ENCODE data around the gene TMC2.
A peak's percentile ranks its signal among the peaks of the same experiment; 100 is the strongest.

Gene TMC2

DNA sequence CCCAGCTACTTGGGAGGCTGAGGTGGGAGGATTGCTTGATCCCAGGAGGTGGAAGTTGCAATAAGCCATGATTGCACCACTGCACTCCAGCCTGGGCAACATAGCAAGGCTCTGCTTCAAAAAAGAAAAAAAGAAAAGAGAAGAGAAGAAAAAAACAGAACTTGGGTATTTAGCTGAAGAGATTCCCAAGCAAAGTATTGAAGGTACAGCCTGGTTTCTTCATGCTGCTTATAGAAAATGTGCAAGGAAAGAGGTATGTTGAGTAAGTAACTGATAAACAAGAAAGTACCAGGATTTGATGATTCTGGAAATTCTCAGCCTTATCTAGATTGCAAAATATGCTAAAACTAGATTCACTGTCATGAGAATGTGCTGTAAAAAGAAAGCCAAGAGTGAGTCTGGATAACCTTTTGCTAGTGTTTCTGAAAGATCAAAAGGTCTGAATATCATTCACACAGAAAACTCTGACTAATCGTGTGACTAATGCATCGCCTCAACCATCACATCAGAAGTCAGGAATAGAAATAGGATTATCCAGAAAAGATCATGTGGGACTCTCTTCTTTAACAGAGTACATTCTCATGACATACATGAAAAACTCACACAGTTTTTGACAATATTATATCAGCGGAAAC is 83.7 kb downstream of the TMC2 start:
- H3K9me3 ChIP-seq (ENCODE audit: control insufficient read depth, low read length) = no peaks in the 10 kb centered on the region

DNA sequence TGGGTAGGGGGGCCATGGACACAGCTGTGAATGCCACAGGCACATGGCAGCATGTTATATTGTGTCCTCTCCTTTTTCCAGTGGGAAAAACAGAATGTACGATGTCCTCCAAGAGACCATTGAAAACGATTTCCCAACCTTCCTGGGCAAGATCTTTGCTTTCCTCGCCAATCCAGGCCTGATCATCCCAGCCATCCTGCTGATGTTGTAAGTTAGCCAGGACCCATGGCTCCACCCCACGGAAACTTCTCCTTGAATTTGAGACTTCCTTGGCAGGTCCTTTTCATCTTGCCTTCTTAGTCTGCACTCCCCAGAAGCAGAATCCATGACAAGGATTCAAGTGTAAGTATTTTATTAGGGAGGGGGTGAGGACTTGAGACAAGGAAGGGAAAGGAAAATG is 87.8 kb downstream of the TMC2 start:
- H3K36me3 ChIP-seq (ENCODE audit: control insufficient read depth, insufficient read depth, low read length) = no peaks in the 10 kb centered on the region
- no peaks in the 10 kb centered on the region for H3K9me3 ChIP-seq (ENCODE audit: control insufficient read depth, low read length)
- no peaks in the 10 kb centered on the region for H3K27me3 ChIP-seq (ENCODE audit: control insufficient read depth, insufficient read depth, low read length)
- no peaks in the 10 kb centered on the region for H3K4me1 ChIP-seq (ENCODE audit: control insufficient read depth, insufficient read depth, low read length)
- no peak overlapping the region for H3K4me3 ChIP-seq (ENCODE audit: low read length)
- H3K9ac ChIP-seq (ENCODE audit: low read length) = no peak overlapping the region

More for the DNA sequence above, 83.7 kb downstream of the TMC2 start:
- no peak overlapping the region for H3K4me3 ChIP-seq (ENCODE audit: low read length)
- H3K36me3 ChIP-seq (ENCODE audit: control insufficient read depth, insufficient read depth, low read length) = no peaks in the 10 kb centered on the region
- peaks cover 2% of the 10 kb centered on the region for H3K27me3 ChIP-seq (ENCODE audit: control insufficient read depth, insufficient read depth, low read length)
- no peaks in the 10 kb centered on the region for H3K4me1 ChIP-seq (ENCODE audit: control insufficient read depth, insufficient read depth, low read length)
- H3K9ac ChIP-seq (ENCODE audit: low read length) = no peak overlapping the region

GRCh38 chr20:2625062-2625461 is 88.7 kb downstream of the TMC2 start:
- no peaks in the 10 kb centered on the region for H3K4me1 ChIP-seq (ENCODE audit: control insufficient read depth, insufficient read depth, low read length)
- H3K4me3 ChIP-seq (ENCODE audit: low read length) = no peak overlapping the region
- H3K9ac ChIP-seq (ENCODE audit: low read length) = no peak overlapping the region
- no peaks in the 10 kb centered on the region for H3K9me3 ChIP-seq (ENCODE audit: control insufficient read depth, low read length)
- H3K36me3 ChIP-seq (ENCODE audit: control insufficient read depth, insufficient read depth, low read length) = no peaks in the 10 kb centered on the region
- no peaks in the 10 kb centered on the region for H3K27me3 ChIP-seq (ENCODE audit: control insufficient read depth, insufficient read depth, low read length)

DNA sequence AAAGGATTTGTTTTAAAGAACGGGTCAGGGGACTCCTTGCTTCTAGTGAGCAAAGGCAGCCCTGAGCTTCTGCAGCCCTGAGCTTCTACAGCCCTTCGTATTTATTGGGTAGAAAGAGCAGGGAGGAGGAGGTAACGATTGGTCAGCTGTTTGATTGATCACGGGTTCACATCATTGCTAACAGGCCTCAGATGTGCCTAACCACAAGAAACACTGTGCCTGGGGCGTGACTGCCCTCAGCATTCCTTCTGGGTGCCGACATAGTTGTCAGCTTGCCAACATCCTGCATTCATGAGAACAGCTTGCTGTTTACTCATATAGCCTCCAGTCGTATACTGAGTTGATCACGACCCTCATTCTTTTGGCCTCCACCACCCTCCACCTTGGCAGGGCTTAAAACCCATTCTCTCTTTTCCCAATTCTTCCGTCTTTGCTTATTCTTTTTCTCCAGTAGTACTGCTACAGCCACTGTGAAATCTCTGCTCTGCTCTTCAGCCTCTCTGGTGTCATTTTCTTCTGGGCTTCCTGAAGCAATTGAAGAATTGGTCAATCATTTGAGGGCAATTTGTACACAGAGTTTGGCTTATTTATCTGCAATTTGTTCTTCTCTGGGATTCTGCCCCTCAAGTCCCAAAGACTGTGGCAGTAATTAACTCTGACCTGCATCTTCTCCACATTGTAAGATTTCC is 90.6 kb downstream of the TMC2 start:
- H3K27me3 ChIP-seq (ENCODE audit: control insufficient read depth, insufficient read depth, low read length) = no peaks in the 10 kb centered on the region
- no peaks in the 10 kb centered on the region for H3K36me3 ChIP-seq (ENCODE audit: control insufficient read depth, insufficient read depth, low read length)
- H3K4me3 ChIP-seq (ENCODE audit: low read length) = no peak overlapping the region
- H3K9ac ChIP-seq (ENCODE audit: low read length) = no peak overlapping the region
- H3K4me1 ChIP-seq (ENCODE audit: control insufficient read depth, insufficient read depth, low read length) = no peaks in the 10 kb centered on the region
- H3K9me3 ChIP-seq (ENCODE audit: control insufficient read depth, low read length) = no peaks in the 10 kb centered on the region

- Histone ChIP-seq H3K4me1 (ENCODE audit: control insufficient read depth, insufficient read depth, low read length) (peaks cover 7% of the 10 kb centered on the region), H3K9me3 (ENCODE audit: control insufficient read depth, low read length) (no peaks in the 10 kb centered on the region), H3K36me3 (ENCODE audit: control insufficient read depth, insufficient read depth, low read length) (no peaks in the 10 kb centered on the region), H3K4me3 (ENCODE audit: low read length) (no peak overlapping the region), H3K27me3 (ENCODE audit: control insufficient read depth, insufficient read depth, low read length) (peaks cover 19% of the 10 kb centered on the region), H3K9ac (ENCODE audit: low read length) (no peak overlapping the region)
Observed at GRCh38 chr20:2631228-2631627, 94.9 kb downstream of the TMC2 start.

- H3K4me3 ChIP-seq (ENCODE audit: low read length) = no peak overlapping the region
- no peaks in the 10 kb centered on the region for H3K9me3 ChIP-seq (ENCODE audit: control insufficient read depth, low read length)
- no peak overlapping the region for H3K9ac ChIP-seq (ENCODE audit: low read length)
- H3K4me1 ChIP-seq (ENCODE audit: control insufficient read depth, insufficient read depth, low read length) = peaks cover 7% of the 10 kb centered on the region
- no peaks in the 10 kb centered on the region for H3K36me3 ChIP-seq (ENCODE audit: control insufficient read depth, insufficient read depth, low read length)
- peaks cover 19% of the 10 kb centered on the region for H3K27me3 ChIP-seq (ENCODE audit: control insufficient read depth, insufficient read depth, low read length)
Observed at GRCh38 chr20:2633381-2633780, 97.0 kb downstream of the TMC2 start.

DNA sequence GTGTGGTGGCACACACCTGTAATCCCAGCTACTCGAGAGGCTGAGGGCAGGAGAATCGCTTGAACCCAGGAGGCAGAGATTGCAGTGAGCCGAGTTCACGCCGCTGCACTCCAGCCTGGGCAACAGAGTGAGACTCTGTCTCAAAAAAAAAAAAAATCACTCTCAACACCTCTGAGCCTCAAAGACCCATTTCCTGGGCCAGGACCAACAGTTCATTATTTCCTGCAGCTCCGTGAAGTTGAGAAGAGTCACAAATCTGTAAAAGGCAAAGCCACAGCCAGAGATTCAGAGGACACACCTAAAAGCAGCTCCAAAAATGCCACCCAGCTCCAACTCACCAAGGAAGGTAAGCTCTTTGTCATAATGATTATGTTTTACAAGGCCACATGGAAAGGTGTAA is 100.9 kb downstream of the TMC2 start:
- no peaks in the 10 kb centered on the region for H3K9me3 ChIP-seq (ENCODE audit: control insufficient read depth, low read length)
- H3K4me3 ChIP-seq (ENCODE audit: low read length) = no peak overlapping the region
- peaks cover 19% of the 10 kb centered on the region for H3K27me3 ChIP-seq (ENCODE audit: control insufficient read depth, insufficient read depth, low read length)
- no peaks in the 10 kb centered on the region for H3K36me3 ChIP-seq (ENCODE audit: control insufficient read depth, insufficient read depth, low read length)
- H3K9ac ChIP-seq (ENCODE audit: low read length) = no peak overlapping the region
- H3K4me1 ChIP-seq (ENCODE audit: control insufficient read depth, insufficient read depth, low read length) = peaks cover 7% of the 10 kb centered on the region

DNA sequence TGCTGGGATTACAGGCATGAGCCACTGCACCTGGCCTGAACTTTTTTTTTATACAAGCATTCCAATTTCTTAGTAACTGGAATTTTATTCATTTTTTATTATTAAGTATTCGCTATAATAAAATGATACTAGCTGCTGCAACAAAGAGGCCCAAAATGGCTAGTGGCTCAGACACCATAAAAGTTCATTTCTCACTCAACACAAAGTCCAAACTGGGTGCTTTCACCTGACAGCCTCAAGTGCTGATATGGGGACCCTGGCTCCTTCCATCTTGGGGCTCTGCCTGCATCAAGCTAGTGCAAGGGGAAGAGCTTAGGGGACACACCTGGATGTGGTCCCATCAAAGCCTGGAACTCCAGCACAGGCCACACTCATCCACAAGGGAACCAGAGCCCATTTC is 103.9 kb downstream of the TMC2 start:
- Histone ChIP-seq H3K4me1 (ENCODE audit: control insufficient read depth, insufficient read depth, low read length) (no peaks in the 10 kb centered on the region), H3K36me3 (ENCODE audit: control insufficient read depth, insufficient read depth, low read length) (no peaks in the 10 kb centered on the region), H3K4me3 (ENCODE audit: low read length) (no peak overlapping the region), H3K27me3 (ENCODE audit: control insufficient read depth, insufficient read depth, low read length) (peaks cover 8% of the 10 kb centered on the region), H3K9ac (ENCODE audit: low read length) (no peak overlapping the region), H3K9me3 (ENCODE audit: control insufficient read depth, low read length) (no peaks in the 10 kb centered on the region)

DNA sequence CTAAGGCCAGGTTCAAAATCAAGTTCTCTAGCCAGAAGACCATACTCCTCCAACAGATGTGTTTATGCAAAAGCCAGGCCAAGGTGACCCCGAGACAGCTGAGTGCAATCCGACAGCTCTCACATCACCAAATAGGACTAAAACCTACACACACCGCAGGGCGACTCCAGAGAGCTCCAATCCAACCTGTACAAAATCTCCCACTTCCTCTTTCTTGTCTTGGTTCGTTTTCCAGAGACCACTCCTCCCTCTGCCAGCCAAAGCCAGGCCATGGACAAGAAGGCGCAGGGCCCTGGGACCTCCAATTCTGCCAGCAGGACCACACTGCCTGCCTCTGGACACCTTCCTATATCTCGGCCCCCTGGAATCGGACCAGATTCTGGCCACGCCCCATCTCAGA is 104.5 kb downstream of the TMC2 start:
- Histone ChIP-seq H3K4me1 (ENCODE audit: control insufficient read depth, insufficient read depth, low read length) (no peaks in the 10 kb centered on the region), H3K9ac (ENCODE audit: low read length) (no peak overlapping the region)

GRCh38 chr20:2643708-2644107 is 107.3 kb downstream of the TMC2 start:
- Histone ChIP-seq H3K9ac (ENCODE audit: low read length) (no peak overlapping the region), H3K4me1 (ENCODE audit: control insufficient read depth, insufficient read depth, low read length) (no peaks in the 10 kb centered on the region), H3K9me3 (ENCODE audit: control insufficient read depth, low read length) (no peaks in the 10 kb centered on the region), H3K36me3 (ENCODE audit: control insufficient read depth, insufficient read depth, low read length) (no peaks in the 10 kb centered on the region), H3K4me3 (ENCODE audit: low read length) (no peak overlapping the region), H3K27me3 (ENCODE audit: control insufficient read depth, insufficient read depth, low read length) (no peaks in the 10 kb centered on the region)

More for the DNA sequence above, 104.5 kb downstream of the TMC2 start:
- peaks cover 3% of the 10 kb centered on the region for H3K27me3 ChIP-seq (ENCODE audit: control insufficient read depth, insufficient read depth, low read length)
- H3K9me3 ChIP-seq (ENCODE audit: control insufficient read depth, low read length) = no peaks in the 10 kb centered on the region
- no peaks in the 10 kb centered on the region for H3K36me3 ChIP-seq (ENCODE audit: control insufficient read depth, insufficient read depth, low read length)
- H3K4me3 ChIP-seq (ENCODE audit: low read length) = no peak overlapping the region

DNA sequence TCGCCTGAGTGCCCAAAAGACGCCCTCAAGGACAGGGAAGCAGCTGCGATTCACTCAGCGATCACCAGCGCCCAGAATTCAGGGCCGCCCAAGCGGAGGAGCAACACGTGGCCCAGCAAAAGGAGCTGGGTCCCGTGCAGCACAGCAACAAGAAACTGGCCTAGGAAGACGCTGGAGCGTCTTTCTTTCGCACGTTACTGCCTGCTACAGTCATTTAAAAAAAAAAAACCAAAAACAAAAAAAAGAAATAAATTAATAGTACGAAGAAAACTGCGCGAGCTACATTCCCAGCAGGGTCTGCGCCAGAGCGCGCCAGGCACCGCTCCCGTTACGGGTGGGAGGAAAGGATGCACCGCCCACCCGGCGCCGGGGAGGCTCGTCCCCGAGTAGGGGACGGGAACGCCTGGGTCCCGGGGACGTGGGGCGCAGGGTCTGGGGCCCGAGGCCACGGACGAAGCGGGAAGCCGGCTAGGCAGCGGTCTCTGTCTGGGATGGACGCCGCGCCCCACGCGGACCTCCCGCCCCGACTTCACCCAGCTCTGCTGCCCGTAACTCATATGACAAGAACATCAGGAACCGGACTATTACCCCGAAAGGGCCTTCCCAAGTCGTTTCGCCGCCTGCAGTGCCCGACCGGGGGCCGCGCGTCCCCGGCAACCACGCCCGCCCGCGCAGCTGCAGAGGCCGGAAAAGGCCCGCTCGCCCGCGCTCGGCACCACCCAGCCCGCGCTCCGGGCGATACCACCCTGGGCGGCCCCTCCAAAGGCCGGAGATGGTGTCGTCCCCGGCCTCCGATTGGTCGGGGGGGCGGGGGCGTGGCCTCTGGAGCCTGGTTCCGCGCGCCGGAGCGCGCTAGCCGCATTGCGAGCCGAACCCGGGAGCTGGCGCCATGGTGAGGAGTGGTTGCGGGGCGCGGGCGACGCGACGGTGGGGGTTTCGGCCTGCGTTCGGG is 115.7 kb downstream of the TMC2 start, which contains the start of gene NOP56:
NOP56 (plus strand) TSS at position 861 of the 952 bp plus-strand sequence; CDS start at position 890, 29 bp downstream.
- peak within 1 kb of the TSS; percentile 78 for H3K9ac ChIP-seq (ENCODE audit: low read length)
- H3K36me3 ChIP-seq (ENCODE audit: control insufficient read depth, insufficient read depth, low read length) = peaks cover 21% of the 10 kb centered on the region
- no peaks in the 10 kb centered on the region for H3K27me3 ChIP-seq (ENCODE audit: control insufficient read depth, insufficient read depth, low read length)
- H3K9me3 ChIP-seq (ENCODE audit: control insufficient read depth, low read length) = no peaks in the 10 kb centered on the region
- peak within 1 kb of the TSS; percentile 80 for H3K4me3 ChIP-seq (ENCODE audit: low read length)
- H3K4me1 ChIP-seq (ENCODE audit: control insufficient read depth, insufficient read depth, low read length) = peaks cover 6% of the 10 kb centered on the region

Measured in mucosa of stomach (tissue), 1 donor.